Measurements from ENCODE around the gene ABHD12B. TPM values are rescaled to one million over a fixed set of nuclear protein-coding genes. Genes with fewer than 3 reads are reported as not detected.

ABHD12B gene
- total and polyA plus RNA-seq, 2 of the 13 experiments (the other 11 are each of a cell fraction or from before 2014, with no cell fraction given) = not detected

DNA sequence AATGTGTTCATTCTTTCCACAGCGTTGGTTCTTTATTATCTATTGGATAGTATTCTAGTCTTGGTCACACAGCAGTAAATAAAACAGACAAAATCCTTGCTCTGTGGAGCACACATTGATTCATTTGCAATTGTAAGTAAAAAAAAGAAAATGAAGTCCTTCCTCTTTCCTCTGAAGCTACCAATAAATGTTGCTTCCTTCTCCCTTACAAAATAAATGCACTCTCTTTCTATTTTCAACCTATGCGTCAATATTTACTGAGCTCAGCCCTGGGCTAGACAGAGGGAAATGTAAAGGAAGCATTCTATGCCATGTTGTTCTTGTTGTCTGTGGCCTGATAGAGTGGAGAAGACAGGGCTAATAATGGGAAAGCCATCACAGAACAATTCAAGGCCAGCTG lies 2.9 kb downstream of the ABHD12B start:
- Histone ChIP-seq H3K36me3 (replicated peaks in 1 of 2; ENCODE audit: control insufficient read depth in 1 of 2, insufficient read depth in 2 of 2, low read length in 2 of 2) (no peaks in the 10 kb centered on the region), H3K27me3 (ENCODE audit: control insufficient read depth in 1 of 2, insufficient read depth in 2 of 2, low read length in 2 of 2) (no peaks in the 10 kb centered on the region), H3K79me2 (ENCODE audit: insufficient read depth, low read length) (no peaks in the 10 kb centered on the region), H3K4me3 (replicated peaks in 1 of 3; ENCODE audit: insufficient read depth in 1 of 3, low read depth in 2 of 3, low read length in 3 of 3) (peak overlapping the region; percentile 3 to 14 (median 11); a peak in 2 of 6 replicates), H4K20me1 (ENCODE audit: insufficient read depth, low read length) (no peaks in the 10 kb centered on the region), H3K4me1 (ENCODE audit: insufficient read depth, low read length) (peaks cover 71% of the 10 kb centered on the region), H2AFZ (ENCODE audit: low read length) (no peak overlapping the region), H3K9ac (ENCODE audit: insufficient read depth, low read depth, low read length) (peak overlapping the region; percentile 28; the same call in 1 of the 2 replicates), H3K9me3 (ENCODE audit: low read length) (no peaks in the 10 kb centered on the region), H3K27ac (ENCODE audit: extremely low read length, insufficient read depth, low read length) (peak overlapping the region; percentile 69), H3K4me2 (ENCODE audit: low read depth, low read length) (peak overlapping the region; percentile 64)
- CTCF ChIA-PET (ENCODE audit: low intra/inter-chr PET ratio, low total read pairs) = no interaction called here
- WGBS (ENCODE audit: low lambda C conversion rate) = 0% methylated on average over 2 of the region's 2 CpGs
- intact Hi-C loops (cut with micrococcal nuclease; ENCODE audit: unreplicated experiment) (loop anchor here (1.0 to 2.0 kb wide), 3 partner anchors 14 to 61 kb away; no protein-coding TSS in a partner anchor), in situ Hi-C loops (cut with HindIII; ENCODE audit: extremely low pct_ligation_motif_present, low pct_unique_long_range_greater_than_20kb) (no loop called here)
- FAIRE-seq = no peak
- DNase-seq (ENCODE audit: low spot score) = peak; percentile 79
- ATAC-seq = peak; percentile 75
- POLR2A ChIA-PET = interaction anchor here (0.9 to 1.9 kb wide), 6 partner anchors 14 to 206 kb away, joined by 3 to 11 read pairs (median 4); partner anchors contain the start of genes PYGL and SAV1
- no TSS peak for BruUV-seq (replicated peaks)
- peak; percentile 91 for TF ChIP-seq FOXA3 (CRISPR knock-in tag; IDR thresholded peaks at IDR 0.05)
- TF ChIP-seq, protein P1, sequence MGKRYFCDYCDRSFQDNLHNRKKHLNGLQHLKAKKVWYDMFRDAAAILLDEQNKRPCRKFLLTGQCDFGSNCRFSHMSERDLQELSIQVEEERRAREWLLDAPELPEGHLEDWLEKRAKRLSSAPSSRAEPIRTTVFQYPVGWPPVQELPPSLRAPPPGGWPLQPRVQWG (CRISPR knock-in tag; IDR thresholded peaks at IDR 0.05; ENCODE audit: borderline replicate concordance, low read depth) = no peak
- TF ChIP-seq ELF3 (CRISPR knock-in tag; IDR thresholded peaks at IDR 0.05) = peak; percentile 68
- no peak for TF ChIP-seq ZNF264 (CRISPR knock-in tag; IDR thresholded peaks at IDR 0.05)
- TF ChIP-seq, protein P2, sequence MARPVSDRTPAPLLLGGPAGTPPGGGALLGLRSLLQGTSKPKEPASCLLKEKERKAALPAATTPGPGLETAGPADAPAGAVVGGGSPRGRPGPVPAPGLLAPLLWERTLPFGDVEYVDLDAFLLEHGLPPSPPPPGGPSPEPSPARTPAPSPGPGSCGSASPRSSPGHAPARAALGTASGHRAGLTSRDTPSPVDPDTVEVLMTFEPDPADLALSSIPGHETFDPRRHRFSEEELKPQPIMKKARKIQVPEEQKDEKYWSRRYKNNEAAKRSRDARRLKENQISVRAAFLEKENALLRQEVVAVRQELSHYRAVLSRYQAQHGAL (CRISPR knock-in tag; IDR thresholded peaks at IDR 0.05; ENCODE audit: not compliant biosample characterization) = no peak
- TF ChIP-seq ZNF207 (IDR thresholded peaks at IDR 0.05; ENCODE audit: borderline replicate concordance) = no peak
- peak in 1 of 2 experiments; percentile 60; a peak in 2 of 4 replicates for TF ChIP-seq EP300 (IDR thresholded peaks at IDR 0.05; ENCODE audit: low read depth in 2 of 2, low read length in 2 of 2)
- TF ChIP-seq EP300 (CRISPR knock-in tag; IDR thresholded peaks at IDR 0.05; ENCODE audit: borderline replicate concordance) = no peak
- TF ChIP-seq SRY (CRISPR knock-in tag; IDR thresholded peaks at IDR 0.05) = no peak
- TF ChIP-seq FOSL2 (CRISPR knock-in tag; IDR thresholded peaks at IDR 0.05) = peak; percentile 14; the same call in 1 of the 2 replicates
- TF ChIP-seq, protein P3, sequence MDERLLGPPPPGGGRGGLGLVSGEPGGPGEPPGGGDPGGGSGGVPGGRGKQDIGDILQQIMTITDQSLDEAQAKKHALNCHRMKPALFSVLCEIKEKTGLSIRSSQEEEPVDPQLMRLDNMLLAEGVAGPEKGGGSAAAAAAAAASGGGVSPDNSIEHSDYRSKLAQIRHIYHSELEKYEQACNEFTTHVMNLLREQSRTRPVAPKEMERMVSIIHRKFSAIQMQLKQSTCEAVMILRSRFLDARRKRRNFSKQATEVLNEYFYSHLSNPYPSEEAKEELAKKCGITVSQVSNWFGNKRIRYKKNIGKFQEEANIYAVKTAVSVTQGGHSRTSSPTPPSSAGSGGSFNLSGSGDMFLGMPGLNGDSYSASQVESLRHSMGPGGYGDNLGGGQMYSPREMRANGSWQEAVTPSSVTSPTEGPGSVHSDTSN (CRISPR knock-in tag; IDR thresholded peaks at IDR 0.05) = no peak
- no peak for TF ChIP-seq ZNF317 (CRISPR knock-in tag; IDR thresholded peaks at IDR 0.05)
- TF ChIP-seq, protein P4, sequence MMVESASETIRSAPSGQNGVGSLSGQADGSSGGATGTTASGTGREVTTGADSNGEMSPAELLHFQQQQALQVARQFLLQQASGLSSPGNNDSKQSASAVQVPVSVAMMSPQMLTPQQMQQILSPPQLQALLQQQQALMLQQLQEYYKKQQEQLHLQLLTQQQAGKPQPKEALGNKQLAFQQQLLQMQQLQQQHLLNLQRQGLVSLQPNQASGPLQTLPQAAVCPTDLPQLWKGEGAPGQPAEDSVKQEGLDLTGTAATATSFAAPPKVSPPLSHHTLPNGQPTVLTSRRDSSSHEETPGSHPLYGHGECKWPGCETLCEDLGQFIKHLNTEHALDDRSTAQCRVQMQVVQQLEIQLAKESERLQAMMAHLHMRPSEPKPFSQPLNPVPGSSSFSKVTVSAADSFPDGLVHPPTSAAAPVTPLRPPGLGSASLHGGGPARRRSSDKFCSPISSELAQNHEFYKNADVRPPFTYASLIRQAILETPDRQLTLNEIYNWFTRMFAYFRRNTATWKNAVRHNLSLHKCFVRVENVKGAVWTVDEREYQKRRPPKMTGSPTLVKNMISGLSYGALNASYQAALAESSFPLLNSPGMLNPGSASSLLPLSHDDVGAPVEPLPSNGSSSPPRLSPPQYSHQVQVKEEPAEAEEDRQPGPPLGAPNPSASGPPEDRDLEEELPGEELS (CRISPR knock-in tag; IDR thresholded peaks at IDR 0.05) = peak; percentile 69
- TF ChIP-seq, protein P5, sequence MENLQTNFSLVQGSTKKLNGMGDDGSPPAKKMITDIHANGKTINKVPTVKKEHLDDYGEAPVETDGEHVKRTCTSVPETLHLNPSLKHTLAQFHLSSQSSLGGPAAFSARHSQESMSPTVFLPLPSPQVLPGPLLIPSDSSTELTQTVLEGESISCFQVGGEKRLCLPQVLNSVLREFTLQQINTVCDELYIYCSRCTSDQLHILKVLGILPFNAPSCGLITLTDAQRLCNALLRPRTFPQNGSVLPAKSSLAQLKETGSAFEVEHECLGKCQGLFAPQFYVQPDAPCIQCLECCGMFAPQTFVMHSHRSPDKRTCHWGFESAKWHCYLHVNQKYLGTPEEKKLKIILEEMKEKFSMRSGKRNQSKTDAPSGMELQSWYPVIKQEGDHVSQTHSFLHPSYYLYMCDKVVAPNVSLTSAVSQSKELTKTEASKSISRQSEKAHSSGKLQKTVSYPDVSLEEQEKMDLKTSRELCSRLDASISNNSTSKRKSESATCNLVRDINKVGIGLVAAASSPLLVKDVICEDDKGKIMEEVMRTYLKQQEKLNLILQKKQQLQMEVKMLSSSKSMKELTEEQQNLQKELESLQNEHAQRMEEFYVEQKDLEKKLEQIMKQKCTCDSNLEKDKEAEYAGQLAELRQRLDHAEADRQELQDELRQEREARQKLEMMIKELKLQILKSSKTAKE (CRISPR knock-in tag; IDR thresholded peaks at IDR 0.05; ENCODE audit: borderline replicate concordance) = peak; percentile 79; the same call in 1 of the 2 replicates
- TF ChIP-seq SOX5 (CRISPR knock-in tag; IDR thresholded peaks at IDR 0.05; ENCODE audit: borderline replicate concordance) = peak; percentile 64; the same call in 1 of the 2 replicates
- TF ChIP-seq, protein P6, sequence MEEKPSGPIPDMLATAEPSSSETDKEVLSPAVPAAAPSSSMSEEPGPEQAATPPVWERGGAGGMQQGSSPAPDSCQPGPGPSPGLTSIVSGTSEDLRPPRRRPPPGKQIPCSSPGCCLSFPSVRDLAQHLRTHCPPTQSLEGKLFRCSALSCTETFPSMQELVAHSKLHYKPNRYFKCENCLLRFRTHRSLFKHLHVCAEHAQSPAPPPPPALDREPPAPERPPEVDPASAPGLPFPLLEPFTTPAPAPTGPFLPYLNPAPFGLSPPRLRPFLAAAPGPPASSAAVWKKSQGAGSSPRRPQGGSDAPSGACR (CRISPR knock-in tag; IDR thresholded peaks at IDR 0.05) = no peak
- peak; percentile 72 for TF ChIP-seq RARA (CRISPR knock-in tag; IDR thresholded peaks at IDR 0.05)
- TF ChIP-seq GABPA (IDR thresholded peaks at IDR 0.05; ENCODE audit: low read depth, low read length) = no peak
- 0 out of 2 replicates have a peak, but pooled peaks have one; percentile 1 for TF ChIP-seq GABPA (CRISPR knock-in tag; IDR thresholded peaks at IDR 0.05; ENCODE audit: low read depth)
